Stimulated activated CD4-positive, alpha-beta T cell treated with anti-CD3 and anti-CD28 coated beads, Interleukin-4, amount 100 ng/mL, for 48 hours (primary cell): ENCODE results near the gene ERMN.
"Not testable (repeated sequence)": the region's sequence is repeated elsewhere in the genome, so short reads cannot be mapped to it uniquely, and the experiment has no call there.

Source experiments
- DNase-seq, 2 donors: peaks; one replicate each; pipeline ENCODE4 v3.0.0-alpha.2; 2020; ENCODE audit warnings: low read depth in 2 of 2

ERMN gene

GRCh38 chr2:157292853-157293252 lies 32.8 kb downstream of the ERMN start:
- no peak for DNase-seq

- DNase-seq = no peak
Measured at GRCh38 chr2:157291018-157291417, 34.6 kb downstream of the ERMN start.

- no peak for DNase-seq
Measured at GRCh38 chr2:157290525-157290924, 35.1 kb downstream of the ERMN start.

- DNase-seq = no peak
Measured at GRCh38 chr2:157287160-157287559, 38.5 kb downstream of the ERMN start.

- DNase-seq = no peak
Measured at GRCh38 chr2:157283468-157283867, 42.2 kb downstream of the ERMN start.

- DNase-seq = no peak
Measured at GRCh38 chr2:157281316-157281715, 44.3 kb downstream of the ERMN start.

- not testable (repeated sequence) for DNase-seq
Measured at GRCh38 chr2:157279311-157279710, 46.3 kb downstream of the ERMN start.

- DNase-seq = no peak
Measured at GRCh38 chr2:157271590-157272203, 53.9 kb downstream of the ERMN start.

- DNase-seq = no peak
Measured at GRCh38 chr2:157269922-157270321, 55.7 kb downstream of the ERMN start.

- no peak for DNase-seq
Measured at GRCh38 chr2:157269060-157269459, 56.6 kb downstream of the ERMN start.
